NCI-H2196 (cell line): ENCODE measurements around the gene STX18.

ENCODE experiments used
- DNase-seq: peaks from one replicate; lab custom pipeline; 2025; ENCODE audit not compliant: unreplicated experiment; lab: John Stamatoyannopoulos, UW

Gene STX18

DNA sequence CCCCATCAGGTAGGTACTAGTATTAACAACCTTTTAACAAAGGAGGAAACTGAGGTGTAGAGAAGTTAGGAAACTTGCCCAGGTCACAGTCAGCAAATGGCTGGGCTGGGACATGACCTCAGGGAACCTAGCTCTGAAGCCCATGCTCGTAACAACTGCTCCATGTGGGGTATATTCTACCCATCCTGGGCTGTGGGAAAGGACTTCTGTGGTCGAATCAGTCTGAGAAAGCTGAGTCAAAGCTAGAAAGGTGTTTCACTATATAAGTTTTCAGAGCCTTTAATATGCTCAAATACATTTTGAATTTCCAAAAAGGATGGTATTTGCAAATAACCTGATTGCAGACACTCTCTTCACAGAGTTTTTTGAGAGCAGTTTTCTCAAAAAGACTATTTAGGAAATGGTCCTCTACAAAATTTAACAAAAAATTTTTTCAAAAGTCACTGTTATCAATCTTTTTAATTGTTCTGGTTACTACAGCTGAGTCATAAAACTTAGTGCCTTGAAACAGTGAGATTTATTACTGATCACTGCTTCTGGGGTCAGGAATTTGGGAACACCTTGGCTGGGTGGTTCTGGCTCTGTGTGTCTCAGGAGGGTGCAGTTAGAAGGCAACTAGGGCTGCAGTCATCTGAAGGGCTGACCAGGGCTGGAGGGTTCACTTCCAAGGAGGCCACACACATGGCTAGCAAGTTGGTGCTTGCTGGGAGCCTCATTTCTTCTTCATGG lies 101.4 kb downstream of the STX18 start:
- no peak for DNase-seq

DNA sequence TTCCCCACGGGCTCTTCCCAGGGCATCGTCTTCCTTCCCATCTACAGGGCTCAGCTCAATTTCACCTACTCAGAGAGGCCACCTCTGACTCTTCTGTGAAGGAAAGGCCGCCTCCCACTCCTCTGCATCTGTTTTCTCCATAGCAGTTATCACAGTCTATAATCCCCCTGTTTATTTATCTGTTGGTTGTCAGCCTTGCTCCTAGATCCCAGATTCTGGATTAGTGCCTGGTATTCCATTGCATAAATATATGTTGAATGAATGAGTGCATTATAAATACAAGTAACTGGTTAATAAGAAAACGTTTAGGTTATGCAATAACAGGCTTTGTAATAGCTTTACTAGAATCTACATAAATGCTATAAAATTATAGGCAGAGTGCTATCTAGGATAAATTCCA lies 102.1 kb downstream of the STX18 start:
- no peak for DNase-seq

DNA sequence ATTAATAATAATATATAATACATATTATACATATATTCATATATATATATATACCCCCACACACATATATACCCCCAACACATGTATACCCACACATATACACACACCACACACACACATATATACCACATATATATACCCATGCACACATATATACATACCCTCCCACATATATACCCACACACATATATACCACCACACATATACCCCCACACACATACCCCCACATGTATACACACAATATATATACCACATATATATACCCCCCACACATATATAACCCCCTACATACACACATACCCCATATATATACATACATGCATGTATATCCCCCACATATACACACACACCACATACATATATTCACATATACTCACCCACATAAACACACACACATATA lies 103.0 kb downstream of the STX18 start:
- DNase-seq, result no peak

DNA sequence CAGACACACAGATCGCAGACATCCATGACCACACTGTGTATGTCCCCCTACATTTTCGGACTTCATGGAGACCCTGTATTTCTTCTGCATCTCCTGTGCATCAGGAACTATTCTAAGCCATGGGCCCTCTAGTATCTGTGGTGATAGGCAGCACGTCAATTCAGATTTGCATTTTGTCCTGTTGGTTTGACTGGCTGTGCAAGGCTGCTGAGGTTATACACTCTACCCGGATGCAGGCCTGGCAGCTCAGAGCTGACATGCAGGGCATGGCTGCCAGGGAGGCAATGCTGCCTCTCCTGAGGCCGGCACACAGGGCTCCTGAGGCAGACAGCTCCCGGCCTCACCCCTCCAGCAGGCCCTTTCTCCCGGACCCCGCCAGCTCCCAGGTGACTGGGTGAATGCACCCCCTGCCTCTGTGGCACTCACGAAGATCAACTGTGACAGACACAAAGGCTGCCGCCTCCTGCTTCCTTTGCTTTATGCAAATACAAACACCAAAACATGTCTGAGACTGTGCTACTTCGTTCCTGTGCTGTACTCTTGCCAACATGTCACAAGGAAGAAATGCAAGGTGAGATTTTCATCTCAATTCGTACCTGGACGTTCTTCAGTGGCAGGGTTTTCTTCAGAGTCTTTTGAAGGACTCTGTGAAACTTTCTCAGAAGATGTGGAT lies 103.9 kb downstream of the STX18 start:
- no peak for DNase-seq

DNA sequence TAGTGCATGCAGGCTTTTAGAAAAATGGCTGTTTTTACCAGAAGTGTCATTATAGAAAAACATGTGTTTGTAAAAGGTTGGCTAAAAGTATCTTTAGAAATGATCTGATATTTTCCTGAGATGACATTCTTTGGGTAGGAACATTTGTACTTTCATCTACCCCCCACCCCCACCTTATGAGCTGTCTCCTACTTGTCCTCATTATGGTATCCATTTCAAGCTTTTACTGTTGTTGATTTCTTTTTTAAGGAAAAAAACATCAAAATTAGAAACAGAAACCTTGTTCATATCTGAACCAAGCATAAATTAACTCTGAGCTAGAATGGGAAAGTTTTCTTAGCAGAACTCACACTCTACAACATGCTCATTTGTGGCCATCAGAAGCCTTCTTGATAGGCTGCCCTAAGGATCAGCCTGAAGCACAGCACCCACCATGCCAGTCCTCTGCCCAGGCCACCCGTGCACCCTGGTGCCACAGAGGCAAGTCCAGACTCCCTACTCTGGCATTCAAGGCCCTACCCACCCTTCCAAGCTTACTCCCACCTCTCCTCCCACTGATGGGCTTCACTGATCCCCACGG lies 105.5 kb downstream of the STX18 start:
- no peak for DNase-seq

DNA sequence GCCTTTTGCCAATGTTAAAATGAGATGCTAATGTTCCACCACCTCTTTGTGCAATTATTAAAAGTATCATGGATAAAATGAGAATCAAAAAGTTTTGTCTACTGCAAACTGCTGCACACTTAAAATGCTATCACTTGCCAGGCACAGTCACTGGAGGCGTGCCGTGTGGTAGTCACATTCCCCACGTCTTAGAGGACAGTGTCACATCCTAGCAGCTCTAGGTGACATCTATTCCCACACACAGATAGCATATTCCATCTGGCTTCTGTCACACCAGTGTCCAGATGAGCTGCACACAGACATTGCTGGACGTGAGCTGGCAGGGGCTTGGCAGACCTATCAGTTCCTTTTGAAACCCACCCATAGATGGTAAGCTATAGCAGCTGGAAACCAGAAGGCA lies 107.9 kb downstream of the STX18 start:
- DNase-seq, result no peak

DNA sequence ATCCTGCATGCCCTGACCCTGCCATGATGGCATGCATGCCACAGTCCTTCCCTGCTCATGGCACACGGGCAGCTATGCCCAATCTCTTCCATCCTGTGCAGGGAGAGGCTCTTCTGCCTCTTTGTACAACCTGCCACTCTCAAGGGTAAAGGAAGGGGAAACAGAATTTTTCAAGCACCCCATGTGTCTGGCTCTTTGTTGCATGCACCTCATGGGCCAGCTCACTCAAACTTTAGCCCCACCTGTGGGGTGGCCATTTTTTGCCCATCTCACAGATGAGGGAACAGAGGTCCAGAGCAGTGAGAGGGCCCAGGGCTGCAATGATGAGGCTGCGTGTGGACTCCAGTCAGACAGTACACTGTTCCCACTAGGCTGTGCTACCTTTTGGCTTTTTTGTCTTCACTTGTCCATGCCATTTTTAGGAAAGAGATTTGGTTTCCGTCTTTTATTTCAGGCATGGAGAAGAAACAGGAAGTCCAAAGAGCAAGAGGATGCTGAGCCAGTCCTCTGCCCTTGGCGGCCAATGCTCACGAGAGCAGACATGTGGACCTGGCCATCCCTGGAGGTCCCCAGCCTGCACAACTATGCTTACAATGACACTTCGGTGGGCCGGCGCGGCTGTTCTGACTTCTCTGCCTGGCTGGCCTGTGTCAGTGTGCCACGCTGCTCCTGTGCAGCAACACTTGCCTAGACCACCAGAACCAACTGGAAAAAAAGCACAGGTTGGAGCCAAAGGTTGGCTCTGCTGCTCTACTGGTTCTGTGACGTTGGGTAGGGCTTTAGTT lies 109.3 kb downstream of the STX18 start:
- DNase-seq, result no peak

DNA sequence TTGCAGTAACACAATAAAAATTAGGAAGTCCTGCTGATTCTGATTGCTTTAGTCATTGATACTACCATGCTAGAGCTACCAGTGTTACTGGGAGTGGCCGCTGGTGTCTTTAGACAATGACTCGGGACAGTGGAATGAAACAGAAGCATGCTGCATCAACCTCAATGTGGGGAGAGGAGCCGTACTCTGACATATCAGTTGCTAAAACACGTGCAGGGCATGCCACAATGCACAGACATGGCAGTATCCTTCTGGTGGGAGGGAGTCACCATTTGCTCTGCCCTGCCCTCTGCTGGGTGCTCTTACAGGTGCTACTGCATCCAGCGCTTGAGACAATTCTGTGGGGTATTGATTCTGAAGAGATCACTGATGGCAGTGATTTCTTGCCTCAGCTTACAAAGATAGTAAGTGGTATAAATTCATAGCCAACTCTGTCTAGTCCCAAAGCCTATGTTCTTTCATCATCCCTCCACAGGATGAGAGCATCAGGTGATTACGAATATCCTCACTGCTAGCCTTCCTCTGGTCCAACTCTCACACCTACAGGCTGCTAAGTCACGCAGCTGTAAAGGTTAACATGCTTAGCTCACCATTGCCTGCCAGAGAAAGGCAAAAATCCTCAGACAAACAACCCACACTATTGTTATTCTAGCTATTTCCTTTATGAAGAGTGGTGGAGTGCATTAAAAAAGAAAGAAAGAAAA lies 111.2 kb downstream of the STX18 start:
- DNase-seq, result peak; percentile 43

DNA sequence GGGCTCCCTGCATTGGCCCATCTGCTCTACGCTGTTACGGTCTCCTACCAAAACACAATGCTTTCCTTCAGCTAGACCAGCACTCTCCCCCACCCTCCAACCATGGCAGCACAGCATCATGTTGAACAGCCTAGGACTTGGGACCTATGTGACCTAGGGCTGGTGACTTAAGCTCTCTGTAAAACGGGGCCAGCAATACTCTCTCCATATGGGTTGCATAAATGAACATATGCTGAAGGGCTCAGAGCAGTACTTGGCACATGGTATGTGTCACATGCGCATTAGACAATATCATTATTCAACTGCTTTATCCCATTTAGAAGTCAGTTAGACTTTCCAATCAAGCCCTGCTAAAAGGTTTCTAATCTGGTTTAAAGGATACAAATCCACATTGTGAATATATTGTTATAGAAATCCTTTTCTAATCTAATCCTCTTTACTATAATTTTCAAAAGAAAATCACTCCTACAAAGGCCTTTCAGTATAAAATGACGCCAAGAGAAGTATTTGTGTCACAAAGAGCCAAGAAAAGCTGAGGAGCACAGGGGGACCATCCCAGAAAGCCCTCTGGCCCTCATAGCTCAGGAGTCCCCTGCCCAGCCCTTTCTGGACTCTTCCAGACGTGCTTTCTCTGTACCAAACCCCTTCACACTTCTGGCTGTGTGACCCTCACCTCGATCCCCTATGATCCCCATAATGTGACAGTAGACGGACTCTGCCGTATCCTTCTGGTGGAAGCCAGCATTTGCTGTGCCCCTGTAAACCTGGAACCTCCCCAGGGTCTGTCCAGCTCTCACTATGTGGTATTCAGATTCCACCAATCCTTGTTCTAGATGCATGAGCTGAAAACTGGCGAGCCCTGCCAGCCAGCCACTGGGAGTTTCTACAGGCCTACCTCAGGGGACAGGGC lies 112.6 kb downstream of the STX18 start:
- DNase-seq, result no peak

DNA sequence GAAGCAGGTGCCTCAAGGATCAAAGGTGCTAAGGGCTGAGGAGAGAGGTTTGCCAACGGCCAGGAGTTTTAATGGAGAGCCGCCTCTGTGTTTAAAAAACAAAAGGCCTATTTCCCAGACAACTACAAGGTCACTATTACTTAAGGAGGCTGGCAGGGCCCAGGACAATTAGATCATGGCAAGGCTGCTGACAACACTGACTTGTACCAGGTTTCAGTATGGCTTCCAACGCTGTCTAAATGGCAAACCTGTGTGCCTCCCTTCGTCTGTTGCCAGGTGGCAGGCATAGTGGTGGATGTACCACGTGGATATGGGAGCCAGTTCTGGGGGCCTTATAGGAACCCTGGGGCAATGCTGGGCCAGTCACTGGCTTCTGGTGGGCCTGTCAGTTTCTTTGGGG lies 114.0 kb downstream of the STX18 start:
- no peak for DNase-seq

DNA sequence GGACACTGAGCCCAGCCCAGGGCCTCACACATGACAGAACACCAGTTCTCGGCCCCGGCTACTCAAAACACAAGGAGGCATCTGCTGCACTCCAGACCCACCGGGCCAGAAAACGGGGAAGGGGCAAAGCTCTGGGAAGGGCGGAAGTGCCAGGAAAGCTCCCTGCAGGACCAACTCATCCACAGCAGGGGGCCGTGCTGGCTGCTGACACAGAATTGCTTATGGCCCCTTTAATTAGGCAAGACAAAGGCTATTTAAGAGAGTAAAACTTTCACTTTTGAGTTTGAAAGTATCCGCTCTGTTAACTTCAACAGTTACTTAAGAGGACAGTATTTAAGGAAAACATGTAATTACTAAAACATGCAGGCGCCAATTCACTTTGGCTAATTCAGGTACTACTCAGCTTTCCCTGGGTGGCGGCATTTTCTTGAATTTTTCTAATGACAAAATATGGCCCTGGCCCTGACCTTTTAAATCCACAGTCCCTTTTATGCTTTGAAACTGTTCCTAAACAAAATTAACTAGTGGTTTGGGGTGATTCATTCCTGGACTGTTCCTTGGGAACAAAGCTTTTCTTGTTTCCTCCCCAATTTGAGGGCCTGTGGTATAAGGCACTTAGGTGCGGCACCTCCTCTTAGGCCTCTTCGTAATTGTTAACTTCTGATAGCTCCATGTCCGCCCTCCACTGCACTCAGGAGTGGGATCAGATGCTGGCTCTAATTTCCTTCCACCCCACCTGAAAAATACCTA lies 114.6 kb downstream of the STX18 start:
- no peak for DNase-seq

DNA sequence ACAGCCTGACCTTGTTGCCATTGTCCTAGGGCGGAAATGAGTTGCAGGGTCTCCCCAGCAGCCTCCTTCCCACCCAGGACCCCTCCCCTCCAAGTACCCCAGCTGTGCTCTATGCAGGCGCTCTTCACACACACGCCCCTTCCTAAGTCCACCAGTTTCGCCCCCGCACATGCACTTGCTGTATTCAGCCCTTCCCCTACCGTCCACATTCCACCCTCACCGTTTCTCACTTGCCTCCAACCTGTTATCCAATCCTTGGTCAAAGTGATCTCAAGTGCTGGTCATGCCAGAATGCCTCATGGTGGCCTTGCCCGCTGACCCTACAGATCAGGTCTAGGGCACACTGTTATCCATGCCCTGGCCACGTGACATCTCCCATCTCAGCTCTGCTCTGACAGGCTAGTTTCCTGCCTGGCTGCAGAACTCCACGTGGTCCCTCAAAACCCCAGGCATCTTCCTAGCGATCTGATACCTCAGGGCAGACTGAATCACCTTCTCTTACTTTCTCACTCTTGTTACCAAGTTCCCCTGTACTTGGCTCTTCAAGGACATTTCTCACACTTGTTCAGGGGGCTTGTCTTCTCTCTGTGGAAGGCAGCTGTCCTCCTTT lies 115.2 kb downstream of the STX18 start:
- no peak for DNase-seq

DNA sequence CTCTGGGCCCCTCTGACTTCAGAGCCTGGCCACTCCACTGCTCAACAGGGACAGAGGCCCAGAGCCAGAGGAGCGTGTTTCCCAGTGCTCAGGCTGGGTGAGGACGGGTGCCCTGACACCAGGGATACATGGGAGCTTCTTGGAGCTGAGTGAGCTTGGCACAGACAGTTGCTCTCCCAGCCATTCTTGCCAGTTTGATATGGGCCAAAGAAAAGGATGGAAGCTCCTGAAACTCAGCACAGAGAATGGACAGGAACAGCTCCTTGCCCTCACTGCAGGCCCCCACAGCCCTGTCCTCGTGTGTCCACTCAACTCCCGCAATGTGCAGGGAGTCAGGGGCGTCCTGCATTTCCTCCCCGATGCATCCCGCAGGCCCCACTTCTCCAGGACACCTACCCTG lies 116.2 kb downstream of the STX18 start:
- DNase-seq, result no peak

DNA sequence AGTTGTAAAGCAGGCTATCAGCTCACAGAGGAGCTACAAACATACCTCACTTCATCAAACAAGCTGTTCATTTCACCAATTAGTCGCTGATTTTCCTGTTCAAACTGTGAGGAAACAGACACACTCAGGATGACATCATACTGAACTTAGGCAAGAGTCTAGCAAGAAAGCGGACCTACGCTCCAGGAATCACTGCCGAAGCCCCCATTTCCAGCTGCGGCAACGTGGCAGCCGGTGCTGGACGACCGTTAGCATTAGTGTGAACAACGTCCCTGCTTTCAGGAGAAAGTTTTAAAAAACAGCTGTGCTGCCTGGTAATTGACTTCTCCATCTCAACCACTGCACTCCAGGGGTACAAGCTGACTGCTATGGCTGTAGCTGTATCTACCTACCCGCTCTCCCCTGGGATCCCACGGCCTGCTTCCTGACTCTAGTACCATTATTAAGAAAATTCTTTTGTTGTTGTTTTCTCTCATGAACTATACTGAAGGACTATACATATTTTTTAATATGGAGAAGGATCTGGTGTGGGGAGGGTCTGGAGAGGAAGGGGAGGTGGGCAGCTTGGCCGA lies 116.6 kb downstream of the STX18 start:
- no peak for DNase-seq

DNA sequence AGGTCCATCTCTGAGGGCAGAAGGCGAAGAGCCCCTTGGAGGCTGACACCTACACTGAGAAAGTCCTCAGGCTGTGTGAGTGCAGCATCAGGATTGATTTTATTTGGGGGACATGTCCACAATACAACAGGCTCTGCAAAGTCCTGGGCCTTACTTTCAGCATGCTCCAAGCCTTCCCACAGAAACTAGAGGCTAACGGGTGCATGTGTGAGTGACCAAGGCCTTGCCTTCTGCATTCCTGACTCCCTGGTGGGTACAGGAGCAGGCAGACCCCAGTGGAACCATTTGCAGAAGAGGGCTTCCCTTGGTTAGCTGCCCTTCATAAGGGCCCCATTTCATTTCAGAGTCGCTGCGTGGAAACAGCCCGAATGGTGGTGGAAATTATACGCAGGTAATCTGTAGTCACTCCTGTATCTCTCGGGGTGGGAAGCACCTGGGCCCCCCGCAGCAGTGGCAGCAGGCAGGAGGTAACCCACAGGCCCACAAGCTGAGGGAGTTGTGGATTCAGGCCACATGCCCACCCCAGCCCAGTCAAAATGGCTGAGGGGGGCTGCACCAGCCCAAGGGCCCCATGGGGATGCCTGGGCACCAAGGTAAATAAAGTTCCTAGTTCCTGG lies 117.2 kb downstream of the STX18 start:
- no peak for DNase-seq

DNA sequence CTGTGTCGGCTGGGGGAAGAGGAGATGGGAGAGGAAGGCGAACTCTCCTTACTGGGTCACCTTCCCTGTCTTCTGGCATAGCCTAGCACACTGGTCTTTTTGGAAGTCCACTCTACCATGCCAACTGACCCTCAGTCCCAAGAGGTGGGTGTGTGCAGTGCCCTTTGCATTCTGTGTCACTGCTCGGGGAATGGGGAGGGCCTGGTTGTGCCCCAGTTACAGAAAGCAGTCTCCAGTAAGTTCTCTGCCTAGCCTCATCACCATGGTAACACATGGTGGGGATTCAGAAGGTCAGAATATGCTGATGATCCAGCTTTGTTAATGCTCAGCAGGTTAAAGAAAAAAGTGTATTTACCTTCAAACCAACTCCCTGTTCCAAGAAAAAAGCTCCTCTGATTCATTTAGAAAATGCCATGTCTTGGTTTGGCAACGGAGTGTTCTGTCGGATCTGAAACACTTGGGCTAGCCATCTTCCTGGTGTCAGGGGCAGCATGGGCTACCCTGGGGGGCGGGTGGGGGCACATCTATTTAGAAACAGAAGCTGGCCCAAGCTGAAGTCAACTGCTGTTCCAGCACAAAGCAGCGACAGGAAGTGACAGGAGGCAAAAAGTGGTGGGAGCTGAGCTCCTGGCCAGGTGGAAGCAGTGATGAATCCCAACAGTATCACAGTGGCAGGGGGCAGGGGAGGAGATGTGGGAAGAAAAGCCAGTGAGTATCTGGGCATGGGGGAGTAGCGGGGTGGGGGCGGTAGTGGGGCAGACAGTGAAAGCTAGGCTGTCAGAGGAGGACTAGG lies 117.9 kb downstream of the STX18 start:
- DNase-seq, result no peak

DNA sequence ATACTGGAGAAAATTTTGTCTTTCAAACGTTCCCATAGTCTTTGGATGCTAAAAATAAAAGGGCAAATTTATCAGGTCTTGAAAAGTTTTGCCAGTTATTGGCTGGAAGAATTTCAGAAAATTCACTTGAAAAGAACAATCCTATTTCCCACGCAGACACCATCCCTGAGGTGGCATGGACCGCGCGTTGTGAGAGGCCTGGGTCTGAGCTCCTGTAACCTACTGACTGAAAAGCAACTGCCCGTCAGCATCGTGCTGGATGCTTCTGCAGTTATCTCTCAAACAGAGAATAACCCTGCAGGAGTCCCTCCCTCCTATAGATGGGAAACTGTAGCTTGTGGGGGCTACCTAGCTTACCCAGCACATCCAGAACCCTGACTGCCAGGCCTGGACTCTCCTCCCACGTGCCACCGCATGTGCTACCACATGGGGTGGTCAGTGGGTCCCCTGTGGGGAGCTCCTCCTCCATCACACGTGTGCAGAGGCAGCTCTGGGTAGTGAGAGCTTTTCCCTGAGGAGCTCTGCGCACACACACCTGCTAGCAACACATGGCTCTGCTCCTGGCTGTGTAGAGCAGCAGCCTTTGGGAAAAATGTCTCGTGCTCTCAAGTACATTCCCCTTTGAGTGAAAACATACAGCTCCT lies 118.9 kb downstream of the STX18 start:
- no peak for DNase-seq
